Measurements from ENCODE around the gene TRAK2.

GRCh38 chr2:201447086-201447485 is 4.2 kb downstream of the TRAK2 start:
- TF ChIP-seq CTCF (IDR thresholded peaks at IDR 0.05): no peak
- TF ChIP-seq POLR2AphosphoS5 (IDR thresholded peaks at IDR 0.05): no peak
- no peak for TF ChIP-seq EP300 (IDR thresholded peaks at IDR 0.05)
